Muscle of leg (tissue), 11 donors: ENCODE data around the gene PRKCZ. TPM values are rescaled to one million over a fixed set of nuclear protein-coding genes. Genes with fewer than 3 reads are reported as not detected.

Experiments
- DNase-seq: peaks from one replicate; pipeline ENCODE4 v3.0.0; 2013
- H3K27ac ChIP-seq: one replicate; pipeline ENCODE4 v1.5.1; 2013; ENCODE audit warnings: mild to moderate bottlenecking, low read length, control low read depth
- H3K27me3 ChIP-seq: one replicate; pipeline ENCODE4 v1.6.1; 2013; ENCODE audit warnings: low read length; ENCODE audit not compliant: control insufficient read depth, insufficient read depth
- H3K36me3 ChIP-seq: one replicate; pipeline ENCODE4 v1.6.1; 2013; ENCODE audit warnings: low read length; ENCODE audit not compliant: control insufficient read depth, insufficient read depth
- H3K4me1 ChIP-seq: one replicate; pipeline ENCODE4 v1.6.1; 2013; ENCODE audit warnings: low read length; ENCODE audit not compliant: control insufficient read depth, insufficient read depth
- H3K4me3 ChIP-seq: one replicate; pipeline ENCODE4 v1.5.1; 2013; ENCODE audit warnings: low read length, control low read depth
- H3K9me3 ChIP-seq: replicated peaks from 2 replicates; pipeline ENCODE4 v1.6.1; 2013; ENCODE audit warnings: low read depth, low read length; ENCODE audit not compliant: control insufficient read depth
- WGBS: methylation state at CpG from one replicate; pipeline ENCODE4 v1.1.5; 2013; ENCODE audit warnings: missing lambda C conversion rate; ENCODE audit not compliant: insufficient coverage; 5-methylcytosine and 5-hydroxymethylcytosine counted together
- polyA plus RNA-seq, 8 donors: library from polyadenylated mRNA; unstranded; fragments of 120-200 nt; gene quantifications; one replicate each; pipeline versions ENCODE4 v1.2.1 to v1.2.3, GENCODE V29; 2013; ENCODE audit warnings: inconsistent platforms in 1 of 8, low replicate concordance in 1 of 8; ENCODE audit not compliant: insufficient read length in 8 of 8, insufficient read depth in 1 of 8
- total RNA-seq: library from RNA; stranded (reverse); fragments of 120-200 nt; gene quantifications from one replicate; pipeline ENCODE4 v1.2.4, GENCODE V29; 2013

Gene PRKCZ
- total and polyA plus RNA-seq, 9 donors, result 4.0 to 10.5 (median 5.7) TPM

GRCh38 chr1:2214541-2215241, 164.5 kb downstream of the PRKCZ start:
- H3K4me3 ChIP-seq, result no peak overlapping the region
- peak; percentile 80 for DNase-seq
- H3K9me3 ChIP-seq, result peaks cover 2% of the 10 kb centered on the region
- H3K27me3 ChIP-seq, result no peaks in the 10 kb centered on the region
- peak overlapping the region; percentile 93 for H3K27ac ChIP-seq
- H3K4me1 ChIP-seq, result peaks cover 44% of the 10 kb centered on the region
- WGBS, result 42% methylated on average over 18 of the region's 21 CpGs
- no peaks in the 10 kb centered on the region for H3K36me3 ChIP-seq

DNA sequence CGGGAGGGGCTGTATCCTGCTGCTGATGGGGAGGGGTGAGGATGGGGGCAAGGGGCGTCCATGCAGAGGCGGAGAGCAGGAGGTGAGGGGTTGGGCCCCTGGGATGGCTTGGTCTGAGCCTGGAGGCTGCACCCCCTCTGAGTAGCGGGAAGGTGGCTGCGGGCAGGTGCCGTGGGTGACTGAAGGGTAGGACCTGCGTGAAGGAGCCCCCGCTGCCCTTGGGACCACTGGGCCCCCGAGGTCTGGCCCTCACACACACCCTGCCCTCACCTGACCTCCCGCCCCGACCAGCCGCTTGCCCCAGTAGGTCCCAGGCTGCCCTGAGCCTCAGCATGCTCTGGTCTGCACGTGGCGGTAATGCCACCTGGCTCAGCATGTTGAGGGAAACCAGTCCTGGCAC, 165.1 kb downstream of the PRKCZ start:
- H3K4me1 ChIP-seq, result peaks cover 39% of the 10 kb centered on the region
- H3K9me3 ChIP-seq, result peaks cover 2% of the 10 kb centered on the region
- no peak overlapping the region for H3K4me3 ChIP-seq
- peak overlapping the region; percentile 93 for H3K27ac ChIP-seq
- DNase-seq, result no peak
- no peaks in the 10 kb centered on the region for H3K27me3 ChIP-seq
- no peaks in the 10 kb centered on the region for H3K36me3 ChIP-seq
- WGBS, result 84% methylated on average over 12 of the region's 14 CpGs

GRCh38 chr1:2215909-2216766, 165.9 kb downstream of the PRKCZ start:
- 92% methylated on average over 25 of the region's 25 CpGs for WGBS
- no peaks in the 10 kb centered on the region for H3K27me3 ChIP-seq
- no peak overlapping the region for H3K4me3 ChIP-seq
- no peaks in the 10 kb centered on the region for H3K36me3 ChIP-seq
- H3K27ac ChIP-seq, result no peak overlapping the region
- peaks cover 39% of the 10 kb centered on the region for H3K4me1 ChIP-seq
- no peak for DNase-seq
- peaks cover 2% of the 10 kb centered on the region for H3K9me3 ChIP-seq

- Histone ChIP-seq H3K4me3 (no peak overlapping the region), H3K36me3 (no peaks in the 10 kb centered on the region), H3K27me3 (no peaks in the 10 kb centered on the region), H3K4me1 (peaks cover 39% of the 10 kb centered on the region), H3K27ac (no peak overlapping the region), H3K9me3 (peaks cover 2% of the 10 kb centered on the region)
- 83% methylated on average over 7 of the region's 7 CpGs for WGBS
- no peak for DNase-seq
Measured at GRCh38 chr1:2216767-2217058, 166.5 kb downstream of the PRKCZ start.

- H3K9me3 ChIP-seq, result peaks cover 2% of the 10 kb centered on the region
- WGBS, result 80% methylated on average over 1 of the region's 3 CpGs
- H3K4me3 ChIP-seq, result no peak overlapping the region
- H3K27ac ChIP-seq, result no peak overlapping the region
- H3K27me3 ChIP-seq, result no peaks in the 10 kb centered on the region
- H3K36me3 ChIP-seq, result no peaks in the 10 kb centered on the region
- no peak for DNase-seq
- H3K4me1 ChIP-seq, result peaks cover 8% of the 10 kb centered on the region
Measured at GRCh38 chr1:2221271-2221670, 171.1 kb downstream of the PRKCZ start.

- Histone ChIP-seq H3K4me1 (peaks cover 14% of the 10 kb centered on the region), H3K9me3 (no peaks in the 10 kb centered on the region), H3K27me3 (no peaks in the 10 kb centered on the region), H3K27ac (no peak overlapping the region), H3K36me3 (no peaks in the 10 kb centered on the region), H3K4me3 (no peak overlapping the region)
- peak; percentile 4 for DNase-seq
- 75% methylated on average over 5 of the region's 7 CpGs for WGBS
Measured at GRCh38 chr1:2224170-2224584, 174.0 kb downstream of the PRKCZ start.

DNA sequence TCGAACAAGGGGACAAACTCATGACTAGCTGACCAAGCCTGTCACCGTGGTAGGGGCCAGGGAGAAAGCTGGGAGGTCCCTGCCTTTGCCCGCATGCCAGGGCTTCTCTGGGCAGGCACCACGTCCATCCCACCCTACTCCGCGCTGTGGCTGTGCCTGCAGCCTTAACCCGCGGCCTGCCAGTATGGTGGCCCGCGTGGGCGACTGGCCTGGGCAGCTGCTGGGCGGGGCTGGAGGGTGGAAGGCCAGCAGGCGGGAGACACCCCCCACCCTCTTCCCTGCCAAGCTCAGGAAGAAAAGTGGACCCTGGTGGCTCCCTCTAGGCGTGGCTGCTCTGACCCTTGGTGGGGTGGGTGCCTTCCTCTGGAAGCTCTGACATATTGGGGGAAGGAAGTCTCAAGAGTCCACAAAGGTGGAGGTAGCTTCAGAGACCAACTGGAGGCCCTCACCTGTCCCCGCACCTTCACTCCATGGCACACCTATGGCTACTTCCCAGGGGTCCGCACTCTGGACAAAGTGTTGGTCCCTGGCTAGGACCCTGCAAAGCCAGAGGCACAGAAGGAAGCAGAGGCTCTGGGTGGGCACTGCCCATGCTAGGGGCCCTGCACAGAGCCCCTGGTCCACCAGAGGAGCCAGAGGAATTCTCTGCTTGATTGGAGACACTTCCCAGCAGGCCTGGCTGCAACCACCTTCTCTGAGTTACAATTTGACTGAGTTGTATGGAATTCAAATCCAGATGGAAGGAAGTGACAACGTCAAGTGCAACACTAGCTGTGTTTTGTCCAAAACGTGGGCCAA, 174.6 kb downstream of the PRKCZ start:
- H3K27me3 ChIP-seq, result no peaks in the 10 kb centered on the region
- WGBS, result 79% methylated on average over 8 of the region's 18 CpGs
- H3K36me3 ChIP-seq, result no peaks in the 10 kb centered on the region
- DNase-seq, result peak; percentile 13
- peaks cover 17% of the 10 kb centered on the region for H3K4me1 ChIP-seq
- H3K27ac ChIP-seq, result no peak overlapping the region
- H3K9me3 ChIP-seq, result no peaks in the 10 kb centered on the region
- no peak overlapping the region for H3K4me3 ChIP-seq

- peak; percentile 52 for DNase-seq
- Histone ChIP-seq H3K4me1 (peaks cover 36% of the 10 kb centered on the region), H3K27me3 (no peaks in the 10 kb centered on the region), H3K36me3 (no peaks in the 10 kb centered on the region), H3K4me3 (peak overlapping the region; percentile 77), H3K27ac (peak overlapping the region; percentile 96), H3K9me3 (no peaks in the 10 kb centered on the region)
- 9% methylated on average over 72 of the region's 73 CpGs for WGBS
Measured at GRCh38 chr1:2226525-2227345, 176.5 kb downstream of the PRKCZ start.

DNA sequence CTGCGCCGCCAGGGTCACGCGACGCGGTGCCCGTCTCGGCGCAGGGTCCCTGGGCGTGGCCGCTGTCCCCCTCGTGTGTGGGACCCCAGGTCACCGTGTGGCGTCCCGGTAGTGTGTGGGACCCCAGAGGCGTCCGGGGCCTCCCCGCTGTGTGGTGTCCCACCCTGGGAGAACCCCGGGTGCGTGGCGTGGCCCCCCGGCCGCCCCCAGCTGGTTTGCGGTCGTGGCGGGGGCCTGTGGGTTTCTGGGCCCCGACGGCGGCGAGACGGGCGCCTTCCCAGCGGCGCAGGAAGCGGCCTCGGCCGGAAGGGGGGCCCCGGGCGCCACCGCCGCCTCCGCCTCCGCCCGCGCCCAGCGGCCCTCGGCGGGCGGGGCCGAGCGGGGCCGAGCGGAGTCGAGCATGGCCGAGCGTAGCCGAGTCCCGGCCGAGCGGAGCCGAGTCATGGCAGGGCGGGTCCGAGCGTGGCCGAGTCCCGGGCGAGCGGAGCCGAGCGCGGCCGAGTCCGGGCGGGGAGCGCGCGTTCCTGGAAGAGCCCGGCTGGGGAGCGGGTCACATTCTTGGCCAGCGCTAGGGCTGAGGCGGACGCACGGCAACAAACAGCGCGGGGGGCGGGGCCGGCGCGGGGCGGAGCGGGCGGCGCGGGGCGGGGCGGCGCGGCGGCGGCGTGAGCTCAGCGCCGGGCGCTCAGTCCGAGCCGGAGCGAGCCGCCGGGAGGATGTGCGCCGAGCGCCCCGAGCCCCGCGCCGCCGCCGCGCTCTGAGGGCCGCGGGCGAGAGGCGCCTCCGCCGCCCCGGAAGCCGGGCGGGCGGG, 177.3 kb downstream of the PRKCZ start:
- Histone ChIP-seq H3K9me3 (no peaks in the 10 kb centered on the region), H3K4me3 (peak overlapping the region; percentile 77), H3K4me1 (peaks cover 44% of the 10 kb centered on the region), H3K27me3 (no peaks in the 10 kb centered on the region), H3K36me3 (peaks cover 3% of the 10 kb centered on the region), H3K27ac (peak overlapping the region; percentile 96)
- WGBS, result under 1% methylated on average over 129 of the region's 129 CpGs
- DNase-seq, result peak; percentile 99
